Endothelial cell of umbilical vein (primary cell): ENCODE data around the gene ZNF423.

Experiments used
- POLR2A ChIP-seq: IDR thresholded peaks from 2 replicates; pipeline ENCODE4 v1.6.1; 2012; ENCODE audit warnings: low read depth, mild to moderate bottlenecking, control low read depth, low read length
- POLR2AphosphoS5 ChIP-seq: IDR thresholded peaks from 2 replicates; pipeline ENCODE4 v1.6.1; 2012; ENCODE audit warnings: low read depth, mild to moderate bottlenecking, control low read depth, low read length, moderate library complexity; ENCODE audit not compliant: insufficient read depth
- TF ChIP-seq, protein P1 (sequence below), 2 donors: IDR thresholded peaks; 1 replicate in 1 of 2; 2 replicates in 1 of 2; pipeline ENCODE4 v1.5.1; 2011; ENCODE audit warnings: low read length in 2 of 2, mild to moderate bottlenecking in 2 of 2, moderate library complexity in 2 of 2, control low read depth in 1 of 2, inconsistent platforms in 1 of 2, low read depth in 1 of 2; ENCODE audit not compliant: insufficient read depth in 1 of 2; ENCODE audit errors: extremely low read depth in 1 of 2

DNA sequence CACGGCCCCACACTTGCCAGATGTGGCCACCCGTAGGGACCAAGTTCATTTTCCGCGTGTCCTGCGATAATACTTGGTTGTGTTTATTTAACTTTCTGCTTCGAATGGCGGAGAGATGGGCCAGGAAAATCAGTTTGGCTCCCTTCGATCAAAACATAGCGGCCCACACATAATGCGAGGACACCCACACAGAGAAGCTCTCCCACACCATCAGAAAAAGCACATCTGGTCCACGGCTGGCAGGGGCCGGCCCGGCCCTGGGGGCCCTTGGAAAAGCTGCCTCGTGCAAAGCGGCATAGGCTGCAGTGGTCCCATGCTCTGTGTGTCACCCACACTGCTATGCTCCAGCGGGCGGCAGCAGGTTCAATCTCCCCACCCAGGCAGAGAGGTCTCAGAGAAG is 46.9 kb downstream of the ZNF423 start:
- no peak for TF ChIP-seq POLR2A
- TF ChIP-seq, protein P1, sequence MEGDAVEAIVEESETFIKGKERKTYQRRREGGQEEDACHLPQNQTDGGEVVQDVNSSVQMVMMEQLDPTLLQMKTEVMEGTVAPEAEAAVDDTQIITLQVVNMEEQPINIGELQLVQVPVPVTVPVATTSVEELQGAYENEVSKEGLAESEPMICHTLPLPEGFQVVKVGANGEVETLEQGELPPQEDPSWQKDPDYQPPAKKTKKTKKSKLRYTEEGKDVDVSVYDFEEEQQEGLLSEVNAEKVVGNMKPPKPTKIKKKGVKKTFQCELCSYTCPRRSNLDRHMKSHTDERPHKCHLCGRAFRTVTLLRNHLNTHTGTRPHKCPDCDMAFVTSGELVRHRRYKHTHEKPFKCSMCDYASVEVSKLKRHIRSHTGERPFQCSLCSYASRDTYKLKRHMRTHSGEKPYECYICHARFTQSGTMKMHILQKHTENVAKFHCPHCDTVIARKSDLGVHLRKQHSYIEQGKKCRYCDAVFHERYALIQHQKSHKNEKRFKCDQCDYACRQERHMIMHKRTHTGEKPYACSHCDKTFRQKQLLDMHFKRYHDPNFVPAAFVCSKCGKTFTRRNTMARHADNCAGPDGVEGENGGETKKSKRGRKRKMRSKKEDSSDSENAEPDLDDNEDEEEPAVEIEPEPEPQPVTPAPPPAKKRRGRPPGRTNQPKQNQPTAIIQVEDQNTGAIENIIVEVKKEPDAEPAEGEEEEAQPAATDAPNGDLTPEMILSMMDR (IDR thresholded peaks at IDR 0.05; ENCODE audit: extremely low read depth in 1 of 2, insufficient read depth in 1 of 2, low read depth in 1 of 2, low read length in 2 of 2) = no peak
- TF ChIP-seq POLR2AphosphoS5 = no peak
